ENCODE measurements around the gene ELFN1.

DNA sequence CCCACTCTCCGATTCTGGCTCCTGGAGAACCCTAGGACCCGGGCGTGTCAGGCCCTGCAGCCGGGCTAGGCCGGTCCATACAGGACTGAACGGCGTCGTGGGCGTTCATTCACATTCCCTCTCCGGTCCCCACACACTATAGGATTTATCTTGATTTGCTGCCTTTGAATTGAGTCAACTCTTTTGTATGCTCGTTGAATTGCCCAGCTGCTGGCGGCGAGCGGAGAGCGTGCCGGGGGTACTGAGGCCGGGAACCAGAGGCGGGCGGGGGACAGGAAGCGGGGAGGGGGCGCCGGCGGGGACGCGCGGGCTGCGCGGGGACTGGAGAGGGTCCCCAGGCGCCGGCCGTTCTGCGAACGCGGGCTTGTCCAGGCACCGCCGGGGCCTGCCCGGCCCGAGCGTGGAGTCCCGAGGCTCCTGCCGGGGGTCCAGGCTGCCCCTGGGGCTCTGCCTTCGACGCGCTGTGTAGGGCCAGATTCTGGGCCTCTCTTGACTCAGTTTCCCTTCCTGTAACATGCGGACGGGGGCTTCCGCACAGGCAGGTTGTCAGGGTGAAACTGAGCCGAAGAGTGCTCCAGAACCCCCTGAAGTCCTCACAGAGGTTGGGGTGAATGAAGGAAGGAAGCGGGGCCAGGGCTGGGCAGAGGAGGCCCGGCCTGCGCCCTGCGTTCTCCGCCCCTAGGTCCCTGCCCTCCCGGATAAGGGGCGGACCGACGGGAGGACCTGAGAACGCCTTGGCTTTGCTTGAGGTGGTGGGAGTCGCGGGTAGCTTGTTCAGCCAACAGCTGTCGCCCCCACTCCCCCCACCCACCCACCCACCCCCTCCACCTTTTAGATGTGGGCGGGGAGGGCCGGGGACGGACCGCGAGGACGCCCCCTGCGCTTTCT, 769 bp upstream of the ELFN1 start:
- TF ChIP-seq POLR2AphosphoS5 (IDR thresholded peaks at IDR 0.05; ENCODE audit: low read depth) (no peak), SPI1 (IDR thresholded peaks at IDR 0.05; ENCODE audit: borderline replicate concordance, low read depth) (no peak)
- TF ChIP-seq, protein P1, sequence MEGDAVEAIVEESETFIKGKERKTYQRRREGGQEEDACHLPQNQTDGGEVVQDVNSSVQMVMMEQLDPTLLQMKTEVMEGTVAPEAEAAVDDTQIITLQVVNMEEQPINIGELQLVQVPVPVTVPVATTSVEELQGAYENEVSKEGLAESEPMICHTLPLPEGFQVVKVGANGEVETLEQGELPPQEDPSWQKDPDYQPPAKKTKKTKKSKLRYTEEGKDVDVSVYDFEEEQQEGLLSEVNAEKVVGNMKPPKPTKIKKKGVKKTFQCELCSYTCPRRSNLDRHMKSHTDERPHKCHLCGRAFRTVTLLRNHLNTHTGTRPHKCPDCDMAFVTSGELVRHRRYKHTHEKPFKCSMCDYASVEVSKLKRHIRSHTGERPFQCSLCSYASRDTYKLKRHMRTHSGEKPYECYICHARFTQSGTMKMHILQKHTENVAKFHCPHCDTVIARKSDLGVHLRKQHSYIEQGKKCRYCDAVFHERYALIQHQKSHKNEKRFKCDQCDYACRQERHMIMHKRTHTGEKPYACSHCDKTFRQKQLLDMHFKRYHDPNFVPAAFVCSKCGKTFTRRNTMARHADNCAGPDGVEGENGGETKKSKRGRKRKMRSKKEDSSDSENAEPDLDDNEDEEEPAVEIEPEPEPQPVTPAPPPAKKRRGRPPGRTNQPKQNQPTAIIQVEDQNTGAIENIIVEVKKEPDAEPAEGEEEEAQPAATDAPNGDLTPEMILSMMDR (IDR thresholded peaks at IDR 0.05; ENCODE audit: insufficient read depth, low read length), result no peak
- TF ChIP-seq, protein P2, sequence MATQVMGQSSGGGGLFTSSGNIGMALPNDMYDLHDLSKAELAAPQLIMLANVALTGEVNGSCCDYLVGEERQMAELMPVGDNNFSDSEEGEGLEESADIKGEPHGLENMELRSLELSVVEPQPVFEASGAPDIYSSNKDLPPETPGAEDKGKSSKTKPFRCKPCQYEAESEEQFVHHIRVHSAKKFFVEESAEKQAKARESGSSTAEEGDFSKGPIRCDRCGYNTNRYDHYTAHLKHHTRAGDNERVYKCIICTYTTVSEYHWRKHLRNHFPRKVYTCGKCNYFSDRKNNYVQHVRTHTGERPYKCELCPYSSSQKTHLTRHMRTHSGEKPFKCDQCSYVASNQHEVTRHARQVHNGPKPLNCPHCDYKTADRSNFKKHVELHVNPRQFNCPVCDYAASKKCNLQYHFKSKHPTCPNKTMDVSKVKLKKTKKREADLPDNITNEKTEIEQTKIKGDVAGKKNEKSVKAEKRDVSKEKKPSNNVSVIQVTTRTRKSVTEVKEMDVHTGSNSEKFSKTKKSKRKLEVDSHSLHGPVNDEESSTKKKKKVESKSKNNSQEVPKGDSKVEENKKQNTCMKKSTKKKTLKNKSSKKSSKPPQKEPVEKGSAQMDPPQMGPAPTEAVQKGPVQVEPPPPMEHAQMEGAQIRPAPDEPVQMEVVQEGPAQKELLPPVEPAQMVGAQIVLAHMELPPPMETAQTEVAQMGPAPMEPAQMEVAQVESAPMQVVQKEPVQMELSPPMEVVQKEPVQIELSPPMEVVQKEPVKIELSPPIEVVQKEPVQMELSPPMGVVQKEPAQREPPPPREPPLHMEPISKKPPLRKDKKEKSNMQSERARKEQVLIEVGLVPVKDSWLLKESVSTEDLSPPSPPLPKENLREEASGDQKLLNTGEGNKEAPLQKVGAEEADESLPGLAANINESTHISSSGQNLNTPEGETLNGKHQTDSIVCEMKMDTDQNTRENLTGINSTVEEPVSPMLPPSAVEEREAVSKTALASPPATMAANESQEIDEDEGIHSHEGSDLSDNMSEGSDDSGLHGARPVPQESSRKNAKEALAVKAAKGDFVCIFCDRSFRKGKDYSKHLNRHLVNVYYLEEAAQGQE (IDR thresholded peaks at IDR 0.05; ENCODE audit: insufficient replicate concordance, low read depth), result no peak
